SK-N-SH treated with all-trans-retinoic acid at 6 μM for 48 hours (cell line): ENCODE results near the gene CPNE8.
A peak's percentile ranks its signal among the peaks of the same experiment; 100 is the strongest.

ENCODE experiments used
- ATAC-seq: fragments of 200-7000 bp; cut with Tn5 transposase; 3 replicates; pipeline ENCODE4 v1.9.1; 2020; ENCODE audit warnings: mild to moderate bottlenecking, moderate library complexity
- ARNTL ChIP-seq: fragments of 450-650 bp; formaldehyde crosslinking; IDR thresholded peaks from 2 replicates; pipeline ENCODE4 v1.5.0; 2020; ENCODE audit warnings: low read depth, mild to moderate bottlenecking, moderate library complexity, borderline replicate concordance
- BACH2 ChIP-seq: fragments of 250-450 bp; sonication (Bioruptor Pico); IDR thresholded peaks from 2 replicates; pipeline ENCODE4 v1.9.0; 2021; ENCODE audit warnings: mild to moderate bottlenecking, borderline replicate concordance
- CREB5 ChIP-seq: fragments of 250-450 bp; sonication (Bioruptor Pico); IDR thresholded peaks from 2 replicates; pipeline ENCODE4 v1.5.1; 2020; ENCODE audit warnings: low read depth, mild to moderate bottlenecking, moderate library complexity
- CSDC2 ChIP-seq: fragments of 250-450 bp; sonication (Bioruptor Pico); IDR thresholded peaks from 2 replicates; pipeline ENCODE4 v1.5.0; 2020; ENCODE audit warnings: mild to moderate bottlenecking, moderate library complexity
- CSRNP3 ChIP-seq: fragments of 250-450 bp; sonication (Bioruptor Pico); IDR thresholded peaks from 2 replicates; pipeline ENCODE4 v1.5.1; 2021; ENCODE audit warnings: mild to moderate bottlenecking, moderate library complexity
- ESRRG ChIP-seq: fragments of 250-450 bp; sonication (Bioruptor Pico); IDR thresholded peaks from 2 replicates; pipeline ENCODE4 v1.6.1; 2021; ENCODE audit warnings: mild to moderate bottlenecking
- GLIS3 ChIP-seq: fragments of 250-450 bp; sonication (Bioruptor Pico); IDR thresholded peaks from 2 replicates; pipeline ENCODE4 v1.5.0; 2020; ENCODE audit warnings: mild to moderate bottlenecking, moderate library complexity
- ISL1 ChIP-seq: fragments of 250-450 bp; sonication (Bioruptor Pico); IDR thresholded peaks from 2 replicates; pipeline ENCODE4 v2.1.2; 2022; ENCODE audit warnings: mild to moderate bottlenecking, moderate library complexity
- OSR1 ChIP-seq: fragments of 250-450 bp; sonication (Bioruptor Pico); IDR thresholded peaks from 2 replicates; pipeline ENCODE4 v1.8.0; 2022; ENCODE audit warnings: moderate library complexity, mild to moderate bottlenecking, inconsistent platforms
- PATZ1 ChIP-seq: fragments of 250-450 bp; sonication (Bioruptor Pico); IDR thresholded peaks from 2 replicates; pipeline ENCODE4 v1.8.0; 2020; ENCODE audit warnings: mild to moderate bottlenecking, moderate library complexity, borderline replicate concordance
- POU6F1 ChIP-seq: fragments of 250-450 bp; sonication (Bioruptor Pico); IDR thresholded peaks from 2 replicates; pipeline ENCODE4 v1.8.0; 2021; ENCODE audit warnings: low read depth, mild to moderate bottlenecking, moderate library complexity, borderline replicate concordance
- PPARA ChIP-seq: fragments of 250-450 bp; sonication (Bioruptor Pico); IDR thresholded peaks from 2 replicates; pipeline ENCODE4 v1.5.0; 2020; ENCODE audit warnings: mild to moderate bottlenecking, borderline replicate concordance
- SNAI2 ChIP-seq: fragments of 250-450 bp; sonication (Bioruptor Pico); IDR thresholded peaks from 2 replicates; pipeline ENCODE4 v1.5.0; 2020; ENCODE audit warnings: mild to moderate bottlenecking, moderate library complexity
- TCF4 ChIP-seq: fragments of 250-450 bp; sonication (Bioruptor Pico); IDR thresholded peaks from 2 replicates; pipeline ENCODE4 v1.8.0; 2021; ENCODE audit warnings: mild to moderate bottlenecking, moderate library complexity, borderline replicate concordance
- TSHZ2 ChIP-seq: fragments of 250-450 bp; sonication (Bioruptor Pico); IDR thresholded peaks from 2 replicates; pipeline ENCODE4 v1.5.0; 2020; ENCODE audit warnings: mild to moderate bottlenecking, moderate library complexity
- ZC3H10 ChIP-seq: fragments of 250-450 bp; sonication (Bioruptor Pico); IDR thresholded peaks from 2 replicates; pipeline ENCODE4 v1.5.1; 2021; ENCODE audit warnings: mild to moderate bottlenecking, moderate library complexity
- ZFP30 ChIP-seq: fragments of 450-650 bp; formaldehyde crosslinking; IDR thresholded peaks from 2 replicates; pipeline ENCODE4 v1.5.0; 2022; ENCODE audit warnings: mild to moderate bottlenecking, moderate library complexity
- ZNF70 ChIP-seq: fragments of 450-650 bp; formaldehyde crosslinking; IDR thresholded peaks from 2 replicates; pipeline ENCODE4 v1.5.0; 2020; ENCODE audit warnings: mild to moderate bottlenecking, moderate library complexity
- ZNF8 ChIP-seq: fragments of 450-650 bp; formaldehyde crosslinking; IDR thresholded peaks from 2 replicates; pipeline ENCODE4 v1.5.0; 2020; ENCODE audit warnings: mild to moderate bottlenecking, moderate library complexity

The CPNE8 gene

GRCh38 chr12:38850461-38850860 lies 54.9 kb downstream of the CPNE8 start:
- no peak for ATAC-seq

GRCh38 chr12:38847247-38847646 lies 58.1 kb downstream of the CPNE8 start:
- ATAC-seq, result no peak
- TF ChIP-seq POU6F1 (CRISPR knock-in tag), result no peak
- no peak for TF ChIP-seq PATZ1 (CRISPR knock-in tag)
- no peak for TF ChIP-seq PPARA
- no peak for TF ChIP-seq TCF4
- no peak for TF ChIP-seq BACH2 (CRISPR knock-in tag)
- TF ChIP-seq CREB5 (CRISPR knock-in tag), result no peak
- TF ChIP-seq TSHZ2 (CRISPR knock-in tag), result no peak
- no peak for TF ChIP-seq ISL1 (CRISPR knock-in tag)
- no peak for TF ChIP-seq CSRNP3 (CRISPR knock-in tag)
- no peak for TF ChIP-seq OSR1 (CRISPR knock-in tag)
- no peak for TF ChIP-seq ESRRG (CRISPR knock-in tag)
- no peak for TF ChIP-seq ZNF8 (CRISPR knock-in tag)
- TF ChIP-seq ARNTL (CRISPR knock-in tag), result no peak
- no peak for TF ChIP-seq CSDC2 (CRISPR knock-in tag)
- no peak for TF ChIP-seq SNAI2 (CRISPR knock-in tag)
- no peak for TF ChIP-seq ZC3H10 (CRISPR knock-in tag)
- TF ChIP-seq ZFP30 (CRISPR knock-in tag), result no peak

More at GRCh38 chr12:38850461-38850860, 54.9 kb downstream of the CPNE8 start:
- no peak for TF ChIP-seq SNAI2 (CRISPR knock-in tag)

- ATAC-seq, result no peak
Measured at GRCh38 chr12:38844267-38844666, 61.1 kb downstream of the CPNE8 start.

More at GRCh38 chr12:38844267-38844666, 61.1 kb downstream of the CPNE8 start:
- TF ChIP-seq ZNF70 (no peak), CREB5 (CRISPR knock-in tag) (no peak), BACH2 (CRISPR knock-in tag) (no peak), ISL1 (CRISPR knock-in tag) (peak; percentile 73), GLIS3 (CRISPR knock-in tag) (no peak), SNAI2 (CRISPR knock-in tag) (peak; percentile 90; the same call in 1 of the 2 replicates), PPARA (no peak), CSDC2 (CRISPR knock-in tag) (no peak), CSRNP3 (CRISPR knock-in tag) (no peak), PATZ1 (CRISPR knock-in tag) (no peak), ARNTL (CRISPR knock-in tag) (no peak), ZNF8 (CRISPR knock-in tag) (no peak)
